Motor neuron (in vitro differentiated cells): ENCODE measurements around the gene PRKRIP1. TPM values are rescaled to one million over a fixed set of nuclear protein-coding genes. Genes with fewer than 3 reads are reported as not detected.
"Not testable (repeated sequence)": the region's sequence is repeated elsewhere in the genome, so short reads cannot be mapped to it uniquely, and the experiment has no call there.

Experiments
- ATAC-seq, 8 experiments: fragments of 200-7000 bp; cut with Tn5 transposase; replicated peaks in 6 of 8; 2 replicates each; pipeline ENCODE4 v1.8.0; 2021; ENCODE audit warnings: mild to moderate bottlenecking in 8 of 8, moderate library complexity in 8 of 8
- H3K27ac ChIP-seq, 2 donors: fragments of 250-450 bp; sonication (Bioruptor Pico); 2 replicates each; pipeline ENCODE4 v1.9.0; 2021; ENCODE audit warnings: antibody characterized with exemption in 2 of 2, mild to moderate bottlenecking in 2 of 2, moderate library complexity in 1 of 2
- H3K4me1 ChIP-seq, 2 donors: fragments of 250-450 bp; sonication (Bioruptor Pico); replicated peaks in 1 of 2; 2 replicates each; pipeline ENCODE4 v1.6.1; 2021; ENCODE audit warnings: antibody characterized with exemption in 2 of 2, mild to moderate bottlenecking in 2 of 2, moderate library complexity in 1 of 2
- H3K4me3 ChIP-seq, 5 donors: fragments of 250-450 bp; sonication (Bioruptor Pico); 2 replicates each; pipeline ENCODE4 v1.9.0; 2021; ENCODE audit warnings: antibody characterized with exemption in 5 of 5, mild to moderate bottlenecking in 5 of 5, moderate library complexity in 4 of 5
- WGBS, 10 experiments: fragments of 450-650 bp; shearing (Covaris generic); methylation state at CpG; one replicate each; pipeline ENCODE4 v1.0.0; 2022; 5-methylcytosine and 5-hydroxymethylcytosine counted together
- in situ Hi-C, 9 experiments: fragments of 400-800 bp; cut with MboI; loops; one replicate each; pipeline ENCODE4 v1.15.0; 2021; ENCODE audit warnings: low sequenced_read_pairs in 9 of 9, low pct_unique_long_range_greater_than_20kb in 2 of 9; ENCODE audit not compliant: unreplicated experiment in 9 of 9
- total RNA-seq, 8 experiments: library from RNA; unstranded; fragments of 300-600 nt; gene quantifications; 2 replicates each; pipeline versions ENCODE4 v1.2.3 to v1.2.4, GENCODE V29; 2022

Gene PRKRIP1, protein sequence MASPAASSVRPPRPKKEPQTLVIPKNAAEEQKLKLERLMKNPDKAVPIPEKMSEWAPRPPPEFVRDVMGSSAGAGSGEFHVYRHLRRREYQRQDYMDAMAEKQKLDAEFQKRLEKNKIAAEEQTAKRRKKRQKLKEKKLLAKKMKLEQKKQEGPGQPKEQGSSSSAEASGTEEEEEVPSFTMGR
- 10 to 100 TPM; 15.2 to 39.6 (median 31.1) TPM for total RNA-seq

- Histone ChIP-seq H3K27ac (peak within 1 kb of the TSS; percentile 90 to 96), H3K4me1 (peaks cover 6 to 7% of the 10 kb centered on the region in 2 donors), H3K4me3 (peak within 1 kb of the TSS; percentile 64 to 100 (median 66))
- ATAC-seq: peak; percentile 93 to 99 (median 98)
- 0 to 3% (median 0%) methylated on average over 1 to 32 of the region's 59 CpGs; no CpG with 5 or more reads in 3 of the 10 experiments for WGBS, 10 experiments
- in situ Hi-C loops: loop anchor here in 4 of 9 experiments (10.0 to 25.0 kb wide), 2 partner anchors 109 to 111 kb away; partner anchors contain the start of gene SH2B2 (in 4 of the 4)
These were observed at the start of gene PRKRIP1 for GRCh38 chr7:102395873-102396709. TSS of gene PRKRIP1 (plus strand) at chr7:102396363. CDS start at chr7:102396412, 49 bp downstream.

GRCh38 chr7:102346983-102347382, 49.2 kb upstream of the PRKRIP1 start:
- H3K27ac ChIP-seq, in situ Hi-C loops, H3K4me1 ChIP-seq, ATAC-seq, H3K4me3 ChIP-seq: not testable (repeated sequence)
- no CpG with 5 or more reads among the region's 6 CpGs for WGBS, 10 experiments

DNA sequence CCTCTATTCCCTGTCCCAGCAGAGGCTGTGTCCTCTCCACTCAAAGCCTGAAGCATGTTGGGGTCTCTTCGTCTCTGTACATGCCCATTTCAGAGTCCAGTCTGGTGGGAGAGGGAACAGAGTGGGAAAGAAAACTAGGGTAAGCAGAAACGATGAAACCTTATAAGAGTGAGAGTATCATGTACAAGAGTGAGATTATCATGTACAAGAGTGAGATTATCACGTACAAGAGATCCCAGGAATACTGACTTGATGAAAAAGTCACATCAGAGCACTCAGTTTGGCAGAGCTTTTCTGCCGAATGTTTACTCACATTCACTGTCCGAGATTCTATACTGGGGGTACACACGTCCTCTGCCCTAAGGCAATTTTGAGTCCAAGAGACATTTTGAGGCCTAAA, 39.8 kb upstream of the PRKRIP1 start, which contains the start of gene SPDYE6:
TSS of gene SPDYE6 (minus strand) at position 101 of the 400 bp plus-strand sequence. CDS start 421 bp downstream, outside the sequence.
- H3K4me1 ChIP-seq, in situ Hi-C loops, ATAC-seq, H3K27ac ChIP-seq, H3K4me3 ChIP-seq: not testable (repeated sequence)
- no CpG with 5 or more reads among the region's 6 CpGs for WGBS, 10 experiments

GRCh38 chr7:102363549-102364393, 32.4 kb upstream of the PRKRIP1 start:
- H3K4me1 ChIP-seq, in situ Hi-C loops: not testable (repeated sequence)
- peak; percentile 98 to 99 (median 99) for ATAC-seq
- WGBS, 10 experiments: 0 to 10% methylated on average over 2 to 4 of the region's 76 CpGs; no CpG with 5 or more reads in 8 of the 10 experiments
- Histone ChIP-seq H3K4me3 (peak overlapping the region; percentile 64 to 96 (median 75)), H3K27ac (peak overlapping the region; percentile 88 to 93)

GRCh38 chr7:102364394-102364886, 31.7 kb upstream of the PRKRIP1 start:
- ATAC-seq, in situ Hi-C loops, H3K4me1 ChIP-seq: not testable (repeated sequence)
- WGBS, 10 experiments: no CpG with 5 or more reads among the region's 20 CpGs
- peak overlapping the region; percentile 88 to 93 for H3K27ac ChIP-seq
- peak overlapping the region; percentile 64 to 96 (median 75) for H3K4me3 ChIP-seq

DNA sequence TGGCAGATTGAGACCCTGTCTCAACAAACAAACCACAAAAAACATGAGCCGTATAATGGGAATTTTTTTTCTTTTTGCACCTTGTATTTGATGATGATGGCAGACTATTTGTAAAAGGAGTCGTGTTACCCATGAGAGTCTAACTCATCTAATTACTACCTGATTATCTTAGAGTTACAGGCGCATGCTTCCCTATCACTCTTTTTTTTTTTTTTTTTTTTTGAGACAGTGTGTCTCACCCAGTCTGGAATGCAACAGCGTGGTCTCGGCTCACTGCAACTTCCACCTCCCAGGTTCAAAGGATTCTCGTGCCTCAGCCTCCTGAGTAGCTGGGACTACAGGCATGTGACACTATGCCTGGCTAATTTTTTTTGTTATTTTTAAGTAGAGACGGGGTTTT, 30.8 kb upstream of the PRKRIP1 start:
- no CpG with 5 or more reads among the region's 7 CpGs for WGBS, 10 experiments
- H3K4me1 ChIP-seq, ATAC-seq, H3K27ac ChIP-seq, in situ Hi-C loops: not testable (repeated sequence)
- H3K4me3 ChIP-seq: peak overlapping the region in 1 of 5 donors; percentile 20

DNA sequence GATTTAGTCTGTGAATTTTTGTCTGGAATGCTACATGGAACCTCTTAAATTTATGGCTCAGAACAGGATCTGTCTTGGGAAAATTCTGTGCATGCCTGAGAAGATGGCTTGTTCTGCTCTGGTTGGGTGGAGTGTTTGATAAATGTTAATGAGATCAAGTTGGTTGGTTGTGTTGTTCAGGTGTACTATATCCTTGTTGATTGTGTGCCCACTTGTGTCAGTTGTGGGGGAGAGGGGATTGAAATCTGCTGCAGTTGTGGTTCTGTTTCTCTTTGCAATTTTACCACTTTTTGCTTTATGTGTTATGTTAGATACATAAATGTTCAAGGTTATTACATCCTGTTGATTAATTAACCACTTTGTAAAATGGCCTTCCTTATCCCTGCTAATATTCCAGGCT, 26.1 kb upstream of the PRKRIP1 start:
- in situ Hi-C loops, ATAC-seq, H3K27ac ChIP-seq, H3K4me1 ChIP-seq, H3K4me3 ChIP-seq: not testable (repeated sequence)

GRCh38 chr7:102372796-102373195, 23.4 kb upstream of the PRKRIP1 start:
- in situ Hi-C loops, H3K4me1 ChIP-seq, H3K4me3 ChIP-seq, H3K27ac ChIP-seq, ATAC-seq: not testable (repeated sequence)
- 20 to 100% (median 80%) methylated on average over 1 to 2 of the region's 2 CpGs; no CpG with 5 or more reads in 5 of the 10 experiments for WGBS, 10 experiments

- in situ Hi-C loops: loop anchor here in 3 of 9 experiments (25.0 kb wide), 1 partner anchor 90 kb away; the partner anchor contains the start of gene SH2B2 (in 3 of the 3)
- no peak for ATAC-seq
- 79 to 100% (median 92%) methylated on average over 2 to 6 of the region's 6 CpGs; no CpG with 5 or more reads in 2 of the 10 experiments for WGBS, 10 experiments
- H3K4me3 ChIP-seq: no peak overlapping the region
- no peak overlapping the region for H3K27ac ChIP-seq
- no peaks in the 10 kb centered on the region for H3K4me1 ChIP-seq
These were observed 19.1 kb upstream of the PRKRIP1 start for GRCh38 chr7:102376964-102377466.

DNA sequence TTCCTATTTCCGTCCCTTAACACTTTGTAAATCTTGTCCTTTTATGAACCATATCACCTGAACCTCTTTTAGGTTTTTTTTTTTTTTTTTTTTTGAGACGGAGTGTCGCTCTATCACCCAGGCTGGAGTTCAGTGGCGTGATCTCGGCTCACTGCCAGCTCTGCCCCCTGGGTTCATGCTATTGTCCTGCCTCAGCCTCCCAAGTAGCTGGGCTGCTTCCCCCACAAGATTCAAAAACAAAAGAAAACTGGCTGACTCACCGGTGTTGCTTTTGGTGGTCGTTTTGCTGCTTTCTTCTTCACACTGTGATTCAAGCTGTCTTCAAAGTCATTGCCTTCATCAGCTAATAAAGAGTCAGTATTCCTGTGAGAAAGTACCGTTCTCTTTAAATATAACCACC, 15.3 kb upstream of the PRKRIP1 start:
- ATAC-seq, H3K4me3 ChIP-seq, H3K27ac ChIP-seq, H3K4me1 ChIP-seq: not testable (repeated sequence)
- in situ Hi-C loops: loop anchor here in 4 of 9 experiments (10.0 to 25.0 kb wide), 2 partner anchors 94 to 96 kb away; partner anchors contain the start of gene SH2B2 (in 4 of the 4)
- 48 to 89% (median 76%) methylated on average over 5 to 8 of the region's 8 CpGs for WGBS, 10 experiments

- not testable (repeated sequence) for H3K27ac ChIP-seq, H3K4me1 ChIP-seq, H3K4me3 ChIP-seq, ATAC-seq
- in situ Hi-C loops: loop anchor here in 4 of 9 experiments (10.0 to 25.0 kb wide), 2 partner anchors 95 to 97 kb away; partner anchors contain the start of gene SH2B2 (in 4 of the 4)
- 40 to 100% (median 83%) methylated on average over 1 to 2 of the region's 7 CpGs; no CpG with 5 or more reads in 3 of the 10 experiments for whole genome bisulfite sequencing, 10 experiments
These were observed 14.3 kb upstream of the PRKRIP1 start for GRCh38 chr7:102381696-102382425.
